GM21360 (cell line): ENCODE results near the gene SIX1.

ENCODE experiments used
- ATAC-seq: cut with Tn5 transposase; IDR thresholded peaks from one replicate; pipeline ENCODE4 v1.9.1; 2021; ENCODE audit warnings: mild to moderate bottlenecking, moderate library complexity; ENCODE audit not compliant: unreplicated experiment

Gene SIX1

DNA sequence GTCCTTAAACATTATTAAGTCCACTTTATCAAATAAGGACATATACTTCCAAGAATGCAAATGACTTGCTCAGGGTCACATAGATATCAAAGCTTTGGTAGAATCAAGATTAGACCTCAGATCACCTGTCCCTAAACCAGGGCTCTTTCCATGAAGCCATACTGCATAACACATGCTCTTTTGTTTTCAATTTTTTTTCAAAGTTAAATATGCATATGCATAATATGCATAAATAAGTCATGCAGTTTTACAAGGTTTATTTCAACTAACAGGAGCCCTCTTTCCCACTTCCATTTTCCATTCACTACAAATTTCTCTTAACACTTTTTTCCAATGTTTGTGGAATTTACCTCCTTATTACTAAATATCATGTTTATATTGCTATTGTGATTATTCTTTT is 53.1 kb downstream of the SIX1 start:
- no peak for ATAC-seq

DNA sequence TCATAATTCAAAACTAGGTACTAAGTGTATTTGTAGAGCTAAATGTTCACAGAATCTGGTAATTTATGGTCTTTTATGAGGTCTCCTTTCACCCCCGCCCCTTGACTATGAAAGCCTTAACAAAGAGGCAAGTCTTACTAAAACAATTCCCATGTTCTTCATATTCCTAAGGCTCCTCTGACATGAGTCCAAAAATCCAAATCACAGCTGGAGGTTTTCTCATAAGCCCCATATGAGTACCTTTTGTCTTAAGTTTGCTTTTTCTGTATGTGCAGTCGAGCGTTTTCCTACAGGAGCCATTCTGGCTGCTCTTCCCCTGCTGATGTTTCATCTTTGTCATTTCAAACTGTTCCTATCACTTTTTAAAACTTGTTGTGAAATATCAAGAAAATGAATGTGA is 55.2 kb downstream of the SIX1 start:
- ATAC-seq = no peak
